Fibroblast of lung (primary cell): ENCODE measurements around the gene AJUBA. TPM values are rescaled to one million over a fixed set of nuclear protein-coding genes. Genes with fewer than 3 reads are reported as not detected.
A peak's percentile ranks its signal among the peaks of the same experiment; 100 is the strongest.

Experiments used
- DNase-seq, 2 donors: peaks; one replicate each; pipeline versions ENCODE4 v3.0.0 to v3.0.0-alpha.2; 2010; ENCODE audit warnings: low read depth in 2 of 2
- H2AFZ ChIP-seq: 2 replicates; pipeline ENCODE4 v1.5.1; 2012; ENCODE audit warnings: low read length, control low read depth, inconsistent platforms
- H3K27ac ChIP-seq: 2 replicates; pipeline ENCODE4 v1.5.1; 2011; ENCODE audit warnings: low read length, control low read depth; ENCODE audit not compliant: insufficient read depth
- H3K27me3 ChIP-seq: 2 replicates; pipeline ENCODE4 v1.5.1; 2011; ENCODE audit warnings: mild to moderate bottlenecking, low read length; ENCODE audit not compliant: control insufficient read depth, insufficient read depth
- H3K36me3 ChIP-seq: 2 replicates; pipeline ENCODE4 v1.5.1; 2011; ENCODE audit warnings: low read length; ENCODE audit not compliant: control insufficient read depth, insufficient read depth
- H3K4me1 ChIP-seq: 2 replicates; pipeline ENCODE4 v1.5.1; 2011; ENCODE audit warnings: low read length; ENCODE audit not compliant: control insufficient read depth, insufficient read depth; ENCODE audit errors: extremely low read depth
- H3K4me2 ChIP-seq: 2 replicates; pipeline ENCODE4 v1.5.1; 2011; ENCODE audit warnings: low read length, control low read depth; ENCODE audit not compliant: insufficient read depth; ENCODE audit errors: extremely low read depth
- H3K4me3 ChIP-seq, 4 experiments: fragments of 200-600 bp in 1 of 4; sonication (generic) in 1 of 4; replicated peaks in 1 of 4; 2 replicates each; pipeline ENCODE4 v1.5.1; 2011 to 2016; ENCODE audit warnings: low read length in 4 of 4, low read depth in 3 of 4, mild to moderate bottlenecking in 3 of 4, control low read depth in 2 of 4, inconsistent platforms in 1 of 4, mixed read lengths in 1 of 4; ENCODE audit not compliant: insufficient read depth in 1 of 4; ENCODE audit errors: control extremely low read depth in 1 of 4
- H3K79me2 ChIP-seq: 2 replicates; pipeline ENCODE4 v1.5.1; 2012; ENCODE audit warnings: mild to moderate bottlenecking, low read length, inconsistent platforms; ENCODE audit not compliant: control insufficient read depth, insufficient read depth
- H3K9ac ChIP-seq: 2 replicates; pipeline ENCODE4 v1.5.1; 2011; ENCODE audit warnings: mild to moderate bottlenecking, low read length, control low read depth; ENCODE audit not compliant: insufficient read depth
- H3K9me3 ChIP-seq: 2 replicates; pipeline ENCODE4 v1.5.1; 2012; ENCODE audit warnings: low read depth, low read length; ENCODE audit not compliant: control insufficient read depth, insufficient read depth
- H4K20me1 ChIP-seq: 2 replicates; pipeline ENCODE4 v1.5.1; 2011; ENCODE audit warnings: low read length; ENCODE audit not compliant: control insufficient read depth, insufficient read depth; ENCODE audit errors: extremely low read depth
- CTCF ChIP-seq, 2 donors: IDR thresholded peaks in 1 of 2; conservative IDR thresholded peaks in 1 of 2; 1 replicate in 1 of 2; 2 replicates in 1 of 2; pipeline ENCODE4 v1.5.1; 2011 to 2012; ENCODE audit warnings: low read length in 2 of 2, control low read depth in 1 of 2, inconsistent platforms in 1 of 2, low read depth in 1 of 2, mild to moderate bottlenecking in 1 of 2
- EZH2 ChIP-seq: IDR thresholded peaks from 2 replicates; pipeline ENCODE4 v1.5.1; 2012; ENCODE audit warnings: low read length, control low read depth, mild to moderate bottlenecking; ENCODE audit errors: missing control alignments
- polyA plus RNA-seq, 2 donors: library from polyadenylated mRNA; depleted of rRNA in 1 of 2; stranded (reverse) in 1 of 2; unstranded in 1 of 2; fragments of >200 nt; gene quantifications; 2 replicates each; pipeline ENCODE4 v1.2.1, GENCODE V29; 2011 to 2012; ENCODE audit warnings: missing spikeins in 1 of 2
- total RNA-seq: library from RNA; depleted of rRNA; stranded (reverse); fragments of >200 nt; gene quantifications from 2 replicates; pipeline ENCODE4 v1.2.1, GENCODE V29; 2014

Gene AJUBA
- total and polyA plus RNA-seq, 2 donors (not counting 1 experiment from before 2014, with no cell fraction given), result 41.3 to 84.9 TPM

DNA sequence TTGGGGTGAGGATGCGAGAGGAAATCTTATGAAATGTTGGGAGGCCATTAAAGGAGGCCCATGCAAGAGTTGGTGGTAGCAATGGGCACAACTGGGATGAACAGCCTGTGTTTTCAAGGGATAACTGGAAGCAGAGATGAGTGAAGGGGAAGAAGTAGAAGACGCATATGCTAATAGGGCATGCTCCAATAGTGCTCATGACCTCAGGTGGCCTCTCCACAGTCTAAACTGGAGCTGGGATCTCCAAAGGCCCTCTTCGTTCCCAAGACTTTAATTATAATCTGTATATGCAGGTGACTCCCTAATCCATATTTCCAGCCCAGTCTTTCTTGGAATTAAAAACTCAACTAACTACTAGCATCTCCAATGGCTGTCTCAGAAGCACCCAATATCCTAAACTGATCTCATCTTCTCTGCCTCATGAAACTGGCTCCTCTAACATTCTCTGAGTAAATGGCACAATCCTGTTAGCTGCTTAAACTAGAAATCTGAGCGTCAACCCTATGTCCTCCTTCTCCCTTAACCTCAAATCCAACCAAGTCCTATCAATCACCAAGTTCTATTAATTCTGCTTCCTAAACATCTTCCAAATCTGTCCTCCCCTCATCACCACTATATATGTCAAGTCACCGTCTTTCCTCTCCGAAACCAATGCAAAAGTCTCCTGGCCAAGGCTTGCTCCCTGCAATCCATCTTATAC lies 2.8 kb upstream of the AJUBA start:
- Histone ChIP-seq H3K4me2 (no peak overlapping the region), H3K79me2 (peaks cover 25% of the 10 kb centered on the region), H3K4me3 (no peak overlapping the region), H3K27ac (no peak overlapping the region), H2AFZ (no peak overlapping the region), H3K9me3 (no peaks in the 10 kb centered on the region), H3K27me3 (no peaks in the 10 kb centered on the region), H4K20me1 (no peaks in the 10 kb centered on the region), H3K4me1 (no peaks in the 10 kb centered on the region), H3K36me3 (no peaks in the 10 kb centered on the region), H3K9ac (no peak overlapping the region)
- TF ChIP-seq CTCF (conservative IDR thresholded peaks at IDR 0.05 in 1 of 2, IDR thresholded peaks at IDR 0.05 in 1 of 2; ENCODE audit: low read depth in 1 of 2, low read length in 2 of 2) (no peak), EZH2 (no peak)
- DNase-seq, result no peak

DNA sequence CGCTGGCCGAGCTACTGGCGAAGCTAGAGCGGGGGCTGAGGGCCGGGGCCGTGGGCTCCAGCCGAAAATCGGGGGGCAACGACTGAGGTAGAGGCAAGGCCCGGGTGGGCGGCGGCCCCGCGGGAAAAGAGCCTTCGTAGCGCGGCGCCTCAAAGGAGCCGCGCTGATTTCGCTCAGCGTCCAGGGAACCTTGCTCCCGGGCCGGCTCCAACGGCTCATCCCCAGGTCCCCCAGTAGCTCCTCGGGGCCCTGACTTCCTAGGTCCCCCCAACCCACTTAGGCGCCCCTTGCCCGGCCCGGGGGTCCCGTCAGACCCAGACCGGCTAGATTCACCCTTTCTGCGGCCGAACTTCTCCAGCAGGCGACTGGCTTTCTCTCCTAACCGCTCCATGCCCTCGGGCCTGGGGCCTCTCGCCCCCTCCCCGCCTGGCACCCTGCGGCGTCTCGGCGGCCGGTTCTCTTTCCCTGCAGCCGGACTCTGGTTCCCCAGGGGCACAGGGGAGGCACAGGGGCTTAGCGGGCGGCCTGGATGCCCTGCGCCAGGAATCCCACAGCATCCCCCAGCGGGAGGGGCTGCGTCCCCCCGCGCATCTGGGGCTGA lies 375 bp downstream of the AJUBA start:
- Histone ChIP-seq H3K36me3 (peaks cover 2% of the 10 kb centered on the region), H3K4me3 (peak overlapping the region; percentile 74 to 87 (median 81)), H3K9me3 (no peaks in the 10 kb centered on the region), H3K27ac (peak overlapping the region; percentile 85), H3K79me2 (peaks cover 44% of the 10 kb centered on the region), H2AFZ (no peak overlapping the region), H3K4me2 (peak overlapping the region; percentile 68), H4K20me1 (no peaks in the 10 kb centered on the region), H3K27me3 (no peaks in the 10 kb centered on the region), H3K9ac (peak overlapping the region; percentile 87), H3K4me1 (peaks cover 20% of the 10 kb centered on the region)
- TF ChIP-seq EZH2 (no peak), CTCF (conservative IDR thresholded peaks at IDR 0.05 in 1 of 2, IDR thresholded peaks at IDR 0.05 in 1 of 2; ENCODE audit: low read depth in 1 of 2, low read length in 2 of 2) (no peak)
- no peak for DNase-seq

- TF ChIP-seq CTCF (conservative IDR thresholded peaks at IDR 0.05 in 1 of 2, IDR thresholded peaks at IDR 0.05 in 1 of 2; ENCODE audit: low read depth in 1 of 2, low read length in 2 of 2) (no peak), EZH2 (no peak)
Observed at GRCh38 chr14:22981090-22981875, 1.1 kb downstream of the AJUBA start.

More at GRCh38 chr14:22981090-22981875, 1.1 kb downstream of the AJUBA start:
- Histone ChIP-seq H2AFZ (no peak overlapping the region), H3K36me3 (peaks cover 3% of the 10 kb centered on the region), H3K27me3 (no peaks in the 10 kb centered on the region), H3K27ac (peak overlapping the region; percentile 85), H3K4me2 (peak overlapping the region; percentile 72), H3K79me2 (peaks cover 44% of the 10 kb centered on the region), H4K20me1 (no peaks in the 10 kb centered on the region), H3K9me3 (no peaks in the 10 kb centered on the region), H3K4me1 (peaks cover 27% of the 10 kb centered on the region), H3K4me3 (peak overlapping the region; percentile 74 to 87 (median 81)), H3K9ac (peak overlapping the region; percentile 87)
- peak in 1 of 2 donors; percentile 39 for DNase-seq
